ENCODE results near the gene TMBIM6.
A peak's percentile ranks its signal among the peaks of the same experiment; 100 is the strongest.
"Not testable (repeated sequence)": the region's sequence is repeated elsewhere in the genome, so short reads cannot be mapped to it uniquely, and the experiment has no call there.

TMBIM6 gene, protein sequence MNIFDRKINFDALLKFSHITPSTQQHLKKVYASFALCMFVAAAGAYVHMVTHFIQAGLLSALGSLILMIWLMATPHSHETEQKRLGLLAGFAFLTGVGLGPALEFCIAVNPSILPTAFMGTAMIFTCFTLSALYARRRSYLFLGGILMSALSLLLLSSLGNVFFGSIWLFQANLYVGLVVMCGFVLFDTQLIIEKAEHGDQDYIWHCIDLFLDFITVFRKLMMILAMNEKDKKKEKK

DNA sequence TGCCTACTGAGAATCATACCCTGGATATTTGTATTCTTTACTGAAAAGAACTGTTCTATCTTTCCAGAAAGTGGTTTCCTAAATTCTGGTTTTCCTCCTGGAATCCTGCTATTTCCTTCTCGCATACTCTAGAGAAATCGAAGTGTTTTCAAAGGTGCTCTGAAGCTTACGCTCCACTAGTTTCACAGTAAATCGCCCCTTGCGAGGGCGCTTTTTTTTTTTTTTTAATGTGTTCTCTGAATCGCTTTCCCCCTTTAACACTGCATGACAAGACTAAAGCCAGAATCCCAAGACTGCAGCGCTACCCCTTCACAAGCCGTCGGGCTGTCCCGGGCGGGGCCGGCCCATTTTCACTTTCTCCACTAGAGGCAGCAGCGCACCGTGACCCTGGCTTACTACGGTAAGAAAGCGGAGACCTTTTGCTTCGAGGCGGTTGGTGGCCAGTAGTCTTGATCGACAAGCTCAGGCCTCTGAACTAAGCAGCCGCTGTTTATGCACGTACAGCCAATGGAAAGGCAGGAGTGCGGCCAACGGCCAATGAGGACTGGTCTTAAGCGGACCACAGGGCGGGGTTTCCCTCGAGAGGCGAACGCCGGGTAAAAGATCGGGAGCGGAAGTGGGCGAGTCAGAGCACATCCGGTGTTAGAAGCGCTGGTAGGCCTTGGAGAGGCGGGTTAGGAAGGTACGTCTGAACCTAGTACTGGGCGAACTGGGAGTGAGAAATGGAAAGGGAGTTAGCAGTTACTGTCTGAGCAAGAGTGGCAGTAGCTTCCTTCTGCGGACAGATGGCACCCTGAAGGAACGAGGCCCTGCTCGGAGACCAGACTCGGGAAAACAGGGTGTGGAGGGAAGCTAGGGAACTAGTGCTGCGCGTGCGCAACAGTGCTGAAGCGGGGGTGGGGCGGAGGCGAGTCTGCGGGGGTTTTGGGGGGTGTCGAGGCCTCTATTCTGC, at the start of gene TMBIM6:
TMBIM6 (plus strand) TSS at position 628 of the 952 bp plus-strand sequence. CDS start 10,937 bp downstream, outside the sequence.
- peak; percentile 94 for DNase-seq

DNA sequence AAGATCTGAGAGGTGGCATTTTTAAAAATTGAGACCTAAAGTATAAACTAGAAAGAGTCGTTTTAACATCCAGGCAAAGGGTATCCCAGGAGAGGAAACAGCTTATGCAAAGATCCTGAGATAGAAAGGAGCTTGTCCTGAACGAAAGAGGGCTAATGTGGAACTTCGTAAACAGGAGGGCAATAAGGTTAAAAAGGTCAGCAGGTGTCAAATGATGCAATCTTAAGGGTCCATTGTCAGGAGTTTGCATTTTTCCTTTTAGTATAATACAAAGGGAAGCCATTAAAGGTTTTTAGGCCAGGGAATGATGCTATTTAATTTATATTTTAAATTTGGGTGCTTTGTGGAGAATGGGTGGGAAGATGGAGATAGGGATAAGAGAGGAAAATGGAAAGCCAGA, 48.5 kb upstream of the TMBIM6 start:
- DNase-seq, result no peak

DNA sequence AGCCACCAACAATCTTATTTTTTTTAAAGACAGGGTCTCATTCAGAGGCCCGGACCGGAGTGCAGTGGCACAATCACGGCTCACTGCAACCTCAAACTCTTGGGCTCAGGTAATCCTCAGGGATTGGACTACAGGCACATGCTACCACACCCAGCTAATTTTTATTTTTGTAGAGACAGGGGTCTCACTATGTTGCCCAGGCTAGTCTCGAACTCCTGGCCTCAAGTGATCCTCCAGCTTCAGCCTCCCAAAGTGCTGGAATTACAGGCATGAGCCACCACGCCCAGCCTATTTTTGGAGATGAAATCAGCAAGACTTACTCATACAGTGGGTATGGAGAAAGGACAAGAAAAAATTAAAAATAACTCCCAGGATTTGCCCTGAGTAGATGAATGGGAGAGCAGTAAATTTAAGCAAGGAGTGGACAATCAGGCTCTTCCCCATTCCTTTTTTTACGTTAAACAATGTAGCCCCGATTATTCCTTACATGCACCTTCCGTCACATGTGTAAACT, 47.4 kb upstream of the TMBIM6 start:
- no peak for DNase-seq

DNA sequence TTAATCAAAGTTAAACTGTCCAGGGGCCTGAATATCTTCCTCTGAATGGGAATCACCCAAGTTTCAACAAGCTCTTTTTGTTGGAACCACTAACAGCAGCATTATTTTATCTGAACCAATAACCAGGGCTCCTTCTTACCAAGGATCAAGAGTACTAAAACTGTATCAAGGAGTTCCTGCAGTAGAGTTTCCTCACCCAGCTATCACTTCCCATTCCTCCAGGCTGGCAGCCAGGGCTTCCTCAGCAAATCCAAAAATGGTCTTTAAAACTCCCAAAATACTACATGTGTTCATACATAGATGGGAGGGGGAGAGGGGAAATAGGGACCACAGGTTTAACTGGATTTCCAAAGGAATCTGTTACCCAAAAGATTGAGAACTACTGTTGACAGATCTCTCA, 44.6 kb upstream of the TMBIM6 start:
- DNase-seq, result no peak

DNA sequence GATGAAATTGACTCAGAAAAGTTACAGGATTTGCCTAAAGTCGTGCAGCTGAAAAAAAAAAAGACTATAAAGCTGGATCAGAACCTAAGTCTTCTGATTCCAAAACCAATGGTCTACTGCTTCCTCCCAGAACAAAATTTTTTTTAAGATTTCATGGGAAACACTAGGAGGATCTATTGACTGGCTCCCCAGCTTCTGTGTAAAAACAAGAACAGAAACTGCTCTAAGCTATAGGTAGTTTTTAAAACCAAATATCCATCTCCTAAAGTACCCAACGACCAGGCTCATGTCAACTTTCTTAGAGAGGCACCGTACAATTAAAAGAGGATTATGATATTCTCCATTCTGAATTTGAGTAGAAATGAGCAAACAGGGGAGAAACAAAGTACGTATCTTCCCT, 43.5 kb upstream of the TMBIM6 start:
- DNase-seq, result no peak

DNA sequence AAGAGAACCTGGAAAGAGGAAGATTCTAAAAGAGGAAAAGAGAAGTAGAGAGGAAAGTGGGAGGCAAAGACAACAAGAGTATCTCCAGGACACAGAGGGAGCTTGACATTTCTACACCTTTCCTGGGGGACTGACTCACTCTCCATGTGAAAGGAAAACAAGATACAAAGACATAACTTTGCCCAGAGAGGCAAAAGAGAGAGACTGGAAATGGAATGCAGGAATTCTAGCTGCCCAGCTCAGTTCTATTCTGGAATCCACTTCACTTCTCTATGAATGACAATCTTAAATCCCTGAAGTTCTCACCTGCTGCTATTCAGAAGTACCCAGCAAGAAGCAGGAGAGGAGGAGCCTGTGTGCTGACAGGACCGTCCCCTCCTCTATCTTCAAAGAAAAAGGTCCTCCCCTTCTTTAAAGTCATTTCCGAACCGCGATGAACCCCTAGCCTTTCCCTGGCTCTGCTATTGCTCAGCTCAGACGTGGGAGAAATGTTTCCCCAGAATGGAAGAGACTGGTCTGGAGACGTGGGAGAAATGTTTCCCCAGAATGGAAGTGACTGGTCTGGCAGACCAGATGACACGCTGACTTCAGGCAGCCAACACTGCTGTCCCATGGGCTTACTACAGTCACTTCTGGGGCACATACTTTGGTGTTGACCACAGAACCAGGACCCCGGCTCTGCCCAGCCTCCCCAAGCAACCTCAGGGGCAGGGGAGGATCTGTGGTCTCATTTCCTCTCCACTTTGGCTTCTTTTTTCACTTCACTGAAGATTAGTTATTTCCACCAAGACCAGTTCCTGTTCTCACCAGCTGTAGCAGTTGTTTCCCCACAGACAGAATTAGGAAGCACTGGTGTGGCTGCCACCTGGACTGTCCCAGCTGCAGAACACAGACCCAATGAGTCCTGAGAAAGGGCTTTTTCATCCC, 42.5 kb upstream of the TMBIM6 start:
- peak; percentile 36 for DNase-seq

DNA sequence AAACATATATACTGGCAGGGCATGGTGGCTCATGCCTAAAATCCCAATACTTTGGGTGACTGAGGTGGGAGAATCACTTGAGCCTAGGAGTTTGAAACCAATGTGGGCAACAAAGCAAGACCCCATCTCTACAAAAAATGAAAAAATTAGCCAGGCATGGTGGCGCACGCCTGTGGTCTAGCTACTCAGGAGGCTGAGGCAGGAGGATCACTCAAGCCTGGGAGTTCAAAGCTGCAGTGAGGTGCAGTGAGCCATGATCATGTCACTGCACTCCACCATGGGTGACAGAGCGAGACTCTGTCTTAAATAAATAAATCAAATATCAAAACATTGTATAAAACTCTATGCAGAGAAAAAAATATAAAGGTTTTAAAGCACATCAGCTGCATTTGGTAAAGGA, 39.3 kb upstream of the TMBIM6 start:
- DNase-seq, result no peak

DNA sequence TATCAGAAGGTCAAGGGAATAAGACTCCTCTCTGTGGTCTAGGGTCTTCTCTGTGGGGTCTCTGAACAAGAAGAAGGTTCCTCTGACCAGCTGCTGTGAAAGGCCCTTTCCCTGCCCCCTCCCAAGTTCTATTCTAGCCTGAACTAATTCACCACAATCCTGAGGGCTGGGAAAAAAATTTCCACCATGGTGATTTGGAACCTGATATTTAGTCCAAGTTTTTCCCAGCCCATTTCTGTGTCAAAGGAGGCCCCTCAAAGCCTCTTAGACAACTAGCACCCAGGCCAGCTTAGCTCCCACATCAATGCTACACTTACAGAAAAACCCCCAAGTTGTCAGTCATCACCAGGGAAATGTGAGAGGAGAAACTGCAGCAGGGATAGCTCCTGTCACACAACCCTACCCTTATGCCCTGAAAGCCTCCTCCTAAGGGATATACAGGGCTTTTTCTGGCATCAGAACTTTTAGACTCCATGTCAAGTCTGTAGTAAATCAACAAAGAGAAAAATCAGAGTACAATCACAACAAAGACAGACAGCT, 38.6 kb upstream of the TMBIM6 start:
- DNase-seq, result no peak

DNA sequence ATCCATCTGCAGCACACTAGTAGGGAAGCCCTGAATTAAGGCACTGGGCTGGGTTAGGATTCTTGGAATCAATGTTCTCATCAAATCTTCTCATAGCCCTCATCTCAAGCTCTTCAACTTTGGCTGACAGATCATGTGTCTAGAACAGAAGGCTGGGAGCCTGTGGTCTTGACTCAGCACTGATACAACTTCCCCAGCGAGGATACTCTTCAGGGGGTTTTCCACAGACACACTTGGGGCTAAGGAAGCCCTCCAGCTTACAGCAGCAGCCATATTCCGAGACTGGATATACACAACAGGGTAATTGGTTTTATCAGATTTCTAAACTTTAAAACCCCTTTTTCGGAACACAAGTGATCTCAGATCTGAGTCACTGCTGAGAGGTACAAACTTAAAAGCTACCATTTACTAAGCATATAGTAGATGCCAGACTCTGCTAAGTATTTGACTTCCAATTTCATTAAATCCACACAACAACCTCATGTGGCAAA, 37.7 kb upstream of the TMBIM6 start:
- peak; percentile 32 for DNase-seq

DNA sequence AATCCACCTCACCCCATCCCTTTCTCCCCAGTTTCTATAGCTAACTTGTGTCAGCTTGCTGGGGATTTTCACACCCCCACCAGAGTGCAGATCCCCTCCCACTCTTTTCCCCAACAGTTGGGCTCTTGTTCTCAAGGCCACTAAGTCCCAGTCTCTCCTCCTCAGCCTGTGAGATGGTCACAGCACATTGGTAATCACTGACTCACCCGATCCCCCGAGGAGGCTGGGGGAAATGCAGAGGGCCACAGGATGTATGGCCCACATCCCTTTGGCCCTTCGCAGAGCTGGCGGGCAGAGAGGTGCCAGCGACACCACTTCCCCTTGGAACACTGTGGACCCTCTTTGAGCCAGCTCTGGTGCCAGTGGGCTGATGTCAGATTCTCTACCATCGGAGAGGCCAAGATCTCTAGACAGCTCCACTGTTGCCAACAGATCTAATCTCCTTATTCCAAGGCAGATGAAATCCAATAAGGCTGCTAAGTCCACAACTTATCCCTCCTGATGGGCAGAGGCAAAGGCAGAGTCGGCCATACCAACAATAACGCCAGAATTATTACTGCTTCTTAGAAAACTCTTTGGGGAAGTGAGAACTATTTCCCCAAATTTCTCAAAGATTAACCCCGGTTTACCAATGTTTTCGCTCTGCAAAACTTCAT, 35.8 kb upstream of the TMBIM6 start:
- DNase-seq, result no peak

DNA sequence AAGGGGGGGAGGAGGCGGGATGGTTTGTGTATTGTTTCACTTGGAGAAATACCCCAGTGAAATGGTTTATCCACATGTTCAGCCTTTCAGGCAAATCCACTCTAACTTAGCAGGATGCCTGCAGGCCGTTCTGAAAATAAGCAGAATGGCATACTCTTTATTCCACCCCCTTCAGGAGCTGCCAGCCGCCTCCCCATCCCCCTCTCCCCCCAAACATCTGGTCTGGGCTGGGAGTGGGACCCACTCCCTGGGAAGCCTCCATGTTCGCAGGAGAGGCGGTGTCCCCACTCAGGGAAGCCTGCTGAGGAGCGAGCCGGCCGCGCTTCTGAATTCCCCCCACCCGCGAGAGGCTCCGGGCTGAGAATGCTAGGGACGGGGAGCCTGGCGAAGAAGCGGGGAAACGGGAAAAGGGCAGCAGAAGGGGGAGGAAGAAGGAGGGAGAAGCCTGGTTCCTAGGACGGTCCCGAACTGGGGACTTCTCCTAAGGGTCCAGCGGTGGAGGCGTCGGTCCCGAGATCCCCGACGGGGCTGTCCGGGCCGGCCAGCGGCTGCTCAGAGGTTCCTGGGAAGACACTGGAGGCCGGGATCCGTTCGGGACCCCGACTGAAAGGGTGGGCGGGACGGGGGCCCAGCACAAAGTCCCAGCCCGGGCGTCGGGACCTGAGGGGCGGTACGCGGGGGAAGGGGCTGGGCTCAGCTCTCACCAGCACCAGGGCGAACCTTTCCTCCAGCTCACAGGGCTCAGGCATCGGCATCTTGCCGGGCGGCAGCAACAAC, 34.8 kb upstream of the TMBIM6 start:
- DNase-seq, result peak; percentile 41

DNA sequence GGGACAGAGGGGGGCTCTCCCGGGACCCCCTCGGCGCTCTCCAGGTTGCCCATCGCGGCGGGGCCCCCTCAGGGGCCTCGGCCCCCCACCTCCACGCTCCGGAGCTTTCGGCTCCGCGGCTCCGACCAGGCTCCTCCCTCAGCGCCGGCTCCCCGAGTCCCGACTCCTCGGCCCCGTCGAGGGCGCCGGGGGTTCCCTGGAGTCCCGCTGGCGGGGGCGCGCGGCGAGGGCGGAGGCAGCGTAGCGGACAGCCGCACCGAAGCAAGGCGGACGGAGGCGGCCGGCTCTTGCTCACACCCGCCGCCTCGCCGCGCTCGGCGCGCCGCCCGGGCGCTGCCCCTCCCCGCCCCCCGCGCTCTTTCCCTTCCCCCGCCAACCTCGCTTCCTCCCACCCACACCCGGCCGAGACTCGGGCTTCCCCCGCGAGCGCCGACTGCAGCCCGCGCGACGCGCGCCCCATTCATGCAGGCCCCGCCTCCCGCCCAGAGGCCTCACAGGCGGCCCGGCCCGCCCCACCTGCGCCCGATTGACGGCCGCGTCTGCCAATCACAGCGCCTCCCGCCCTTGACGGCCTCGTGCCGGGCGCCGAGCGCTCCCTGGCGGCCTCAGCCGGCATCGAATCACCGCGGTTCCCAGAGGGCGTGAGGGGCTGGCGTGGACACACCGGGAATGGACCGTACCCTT, 34.1 kb upstream of the TMBIM6 start, which contains the start of gene FMNL3:
FMNL3 (minus strand) TSS at position 278 of the 684 bp plus-strand sequence; CDS start at position 53, 225 bp downstream.
- DNase-seq, result peak; percentile 100

DNA sequence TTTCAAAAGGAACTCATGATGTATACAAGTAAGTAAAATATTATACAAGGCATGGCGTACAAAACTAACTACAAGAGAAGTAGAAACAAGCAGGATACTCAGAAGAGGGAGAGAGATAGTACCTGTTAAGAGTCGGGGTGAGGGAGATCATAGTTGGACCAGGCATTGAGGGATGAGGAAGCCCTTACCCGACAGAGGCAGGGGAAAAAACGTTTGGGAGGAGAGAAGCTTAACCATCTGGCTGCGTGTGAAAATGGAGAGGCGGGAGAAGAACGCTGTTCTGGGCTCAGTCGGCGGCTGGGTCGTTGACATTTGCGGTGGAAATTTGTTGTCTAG, 33.6 kb upstream of the TMBIM6 start:
- no peak for DNase-seq

DNA sequence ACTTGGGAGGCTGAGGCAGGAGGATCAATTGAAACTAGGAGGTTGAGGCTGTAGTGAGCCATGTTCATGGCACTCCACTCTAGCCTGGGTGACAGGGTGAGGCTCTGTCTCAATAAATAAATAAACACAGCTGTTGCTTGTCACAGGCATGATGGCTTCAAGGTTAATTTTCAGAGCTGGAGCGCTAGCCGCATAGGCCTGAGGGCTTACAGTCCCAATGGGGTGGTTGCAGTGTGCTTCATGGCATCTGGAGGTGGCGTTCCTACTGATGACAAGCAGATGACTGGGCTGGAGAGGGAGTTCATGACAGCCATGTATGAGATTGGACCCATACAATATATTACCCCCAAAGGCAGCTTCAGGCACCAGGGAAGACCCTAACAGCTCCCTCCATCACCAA, 32.5 kb upstream of the TMBIM6 start:
- no peak for DNase-seq

DNA sequence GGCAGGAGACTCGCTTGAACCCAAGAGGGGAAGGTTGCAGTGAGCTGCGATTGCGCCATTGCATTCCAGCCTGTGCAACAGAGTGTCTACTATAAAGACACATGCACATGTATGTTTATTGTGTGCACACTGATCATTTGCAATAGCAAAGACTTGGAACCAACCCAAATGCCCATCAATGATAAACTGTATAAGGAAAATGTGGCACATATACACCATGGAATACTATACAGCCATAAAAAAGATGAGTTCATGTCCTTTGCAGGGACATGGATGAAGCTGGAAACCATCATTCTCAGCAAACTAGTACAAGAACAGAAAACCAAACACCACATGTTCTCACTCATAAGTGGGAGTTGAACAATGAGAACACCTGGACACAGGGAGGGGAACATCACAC, 27.4 kb upstream of the TMBIM6 start:
- DNase-seq, result not testable (repeated sequence)

DNA sequence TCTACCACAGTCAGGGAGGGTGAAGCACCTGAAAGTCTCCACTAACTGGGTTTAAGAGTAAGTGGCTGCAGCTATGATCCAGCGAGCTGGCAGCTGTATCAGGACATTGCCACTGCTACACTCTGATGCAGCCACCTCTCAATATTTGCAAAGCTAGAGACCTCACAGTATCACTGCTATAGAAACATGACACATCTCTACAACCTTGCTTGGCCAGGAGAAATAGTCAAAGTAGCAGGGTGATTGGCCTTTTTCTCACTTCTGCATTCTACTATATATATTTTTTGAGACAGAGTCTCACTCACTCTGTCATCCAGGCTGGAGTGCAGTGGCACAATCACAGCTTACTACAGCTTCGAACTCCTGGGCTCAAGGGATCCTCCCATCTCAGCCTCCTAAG, 24.8 kb upstream of the TMBIM6 start:
- DNase-seq, result no peak

DNA sequence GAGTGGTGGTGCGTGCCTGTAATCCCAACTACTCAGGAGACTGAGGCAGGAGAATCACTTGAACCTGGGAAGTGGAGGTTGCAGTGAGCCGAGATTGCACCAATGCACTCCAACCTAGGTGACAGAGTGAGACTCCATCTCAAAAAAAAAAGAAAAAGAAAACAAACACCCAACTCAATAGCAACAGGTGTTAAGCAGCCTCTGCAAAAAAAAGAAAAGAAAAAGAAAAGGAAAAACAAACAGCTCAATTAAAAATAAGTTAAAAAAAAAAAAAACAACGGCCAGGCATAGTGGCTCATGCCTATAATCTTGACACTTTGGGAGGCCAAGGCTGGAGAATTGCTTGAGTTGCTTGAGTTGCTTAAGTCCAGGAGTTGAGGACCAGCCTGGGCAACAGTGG, 23.6 kb upstream of the TMBIM6 start:
- not testable (repeated sequence) for DNase-seq

DNA sequence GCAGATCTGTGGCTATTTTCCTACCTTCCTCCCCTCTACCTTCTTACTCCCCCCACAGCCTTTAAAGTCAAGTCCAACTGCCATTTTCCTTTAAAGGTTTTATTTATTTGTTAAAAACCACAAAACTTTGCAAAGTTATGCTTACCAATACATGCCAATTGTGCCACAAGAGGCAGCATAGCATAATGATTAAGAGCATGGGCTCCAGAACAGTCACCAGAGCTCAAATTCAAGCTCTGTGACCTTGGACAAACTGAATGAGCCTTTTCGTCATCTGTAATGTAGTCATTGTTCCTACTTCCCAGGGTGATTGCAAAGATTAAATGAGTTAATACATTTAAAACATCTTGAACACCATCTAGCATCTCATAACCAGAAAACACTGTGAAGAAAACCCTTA, 21.1 kb upstream of the TMBIM6 start:
- DNase-seq, result no peak

DNA sequence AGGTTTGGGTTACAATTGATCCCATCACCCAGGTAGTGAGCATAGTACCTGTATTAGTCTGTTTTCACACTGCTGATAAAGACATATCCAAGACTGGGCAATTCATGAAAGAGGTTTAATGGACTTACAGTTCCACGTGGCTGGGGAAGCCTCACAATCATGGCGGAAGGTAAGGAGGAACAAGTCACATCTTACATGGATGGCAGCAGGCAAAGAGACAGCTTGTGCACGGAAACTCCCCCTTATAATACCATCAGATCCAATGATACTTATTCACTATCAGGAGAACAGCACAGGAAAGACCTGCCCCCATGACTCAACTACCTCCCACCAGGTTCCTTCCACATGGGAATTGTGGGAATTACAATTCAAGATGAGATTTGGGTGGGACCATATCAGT, 20.0 kb upstream of the TMBIM6 start:
- DNase-seq, result not testable (repeated sequence)

DNA sequence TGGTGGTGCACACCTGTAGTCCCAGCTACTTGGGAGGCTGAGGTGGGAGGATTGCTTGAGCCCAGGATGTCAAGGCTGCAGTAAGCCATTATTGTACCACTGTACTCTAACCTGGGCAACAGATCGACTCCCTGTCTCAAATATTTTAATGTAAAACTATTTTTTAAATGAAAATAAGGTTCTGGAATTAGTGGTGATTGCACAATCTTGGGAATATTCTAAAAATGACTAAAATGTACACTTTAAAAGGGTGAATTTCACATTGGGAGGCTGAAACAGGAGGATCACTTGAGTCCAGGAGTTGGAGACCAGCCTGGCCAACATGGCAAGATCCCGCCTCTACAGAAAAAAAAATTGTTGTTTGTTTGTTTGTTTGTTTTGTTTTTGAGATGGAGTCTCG, 12.9 kb upstream of the TMBIM6 start:
- no peak for DNase-seq

Data from activated T-cell treated with anti-CD3 and anti-CD28 coated beads, Interleukin-2, amount 50 U/mL, for 1 hour (primary cell).